Gastroesophageal sphincter (tissue), 4 donors: Measurements from ENCODE around the gene SLC35F4. TPM values are rescaled to one million over a fixed set of nuclear protein-coding genes. Genes with fewer than 3 reads are reported as not detected.
"Not testable (repeated sequence)": the region's sequence is repeated elsewhere in the genome, so short reads cannot be mapped to it uniquely, and the experiment has no call there.

ENCODE experiments used
- ATAC-seq: fragments of 150-250 bp; one replicate; pipeline ENCODE4 v1.9.1; 2016; ENCODE audit warnings: mild to moderate bottlenecking, moderate library complexity
- H3K27ac ChIP-seq, 4 donors: fragments of 200-600 bp; sonication (generic) in 3 of 4; 1 replicate in 3 of 4; 2 replicates in 1 of 4; pipeline ENCODE4 v1.5.1; 2016 to 2019
- H3K27me3 ChIP-seq: fragments of 200-600 bp; sonication (generic); one replicate; pipeline ENCODE4 v1.5.1; 2019
- H3K36me3 ChIP-seq, 2 donors: fragments of 200-600 bp; sonication (generic); one replicate each; pipeline ENCODE4 v1.5.1; 2019; ENCODE audit warnings: control low read depth in 1 of 2
- H3K4me1 ChIP-seq, 3 donors: fragments of 200-600 bp; sonication (generic); 1 replicate in 2 of 3; 2 replicates in 1 of 3; pipeline ENCODE4 v1.5.1; 2016 to 2019; ENCODE audit warnings: control low read depth in 2 of 3
- H3K4me3 ChIP-seq, 2 donors: fragments of 200-600 bp; sonication (generic); one replicate each; pipeline ENCODE4 v1.5.1; 2019; ENCODE audit warnings: mild to moderate bottlenecking in 1 of 2, moderate library complexity in 1 of 2
- H3K9me3 ChIP-seq, 3 donors: fragments of 200-600 bp; sonication (generic); one replicate each; pipeline ENCODE4 v1.5.1; 2017 to 2019; ENCODE audit warnings: control low read depth in 2 of 3
- CTCF ChIP-seq, 4 experiments: fragments of 200-600 bp in 2 of 4; fragments of 450-650 bp in 2 of 4; sonication (generic) in 1 of 4; IDR thresholded peaks; one replicate each; pipeline ENCODE4 v1.5.1; 2017 to 2019; ENCODE audit warnings: antibody characterized with exemption in 4 of 4, mild to moderate bottlenecking in 2 of 4, moderate library complexity in 2 of 4
- EP300 ChIP-seq: sonication (generic); formaldehyde crosslinking; IDR thresholded peaks from one replicate; pipeline ENCODE4 v1.6.1; 2017; ENCODE audit warnings: antibody characterized with exemption, mild to moderate bottlenecking
- POLR2A ChIP-seq, 2 donors: fragments of 450-650 bp; IDR thresholded peaks; one replicate each; pipeline ENCODE4 v1.6.1; 2017; ENCODE audit warnings: antibody characterized with exemption in 2 of 2, mild to moderate bottlenecking in 2 of 2, moderate library complexity in 1 of 2
- POLR2AphosphoS5 ChIP-seq: sonication (generic); formaldehyde crosslinking; IDR thresholded peaks from one replicate; pipeline ENCODE4 v1.6.1; 2017; ENCODE audit warnings: antibody characterized with exemption
- WGBS, 2 donors: methylation state at CpG; one replicate each; pipeline ENCODE4 v1.1.5; 2018; ENCODE audit warnings: low coverage in 1 of 2; 5-methylcytosine and 5-hydroxymethylcytosine counted together
- total RNA-seq, 4 donors: library from RNA; depleted of rRNA; stranded (reverse); fragments of >200 nt; gene quantifications; one replicate each; pipeline ENCODE4 v1.1.0, GENCODE V29; 2016

Gene SLC35F4
- total RNA-seq, 4 donors from 2014 or later: not detected

- WGBS, 2 donors: 73 to 79% methylated on average over 3 to 4 of the region's 5 CpGs
- Histone ChIP-seq H3K4me1 (peaks cover 0 to 20% (median 0%) of the 10 kb centered on the region in 3 donors), H3K36me3 (no peaks in the 10 kb centered on the region), H3K27ac (no peak overlapping the region), H3K9me3 (no peaks in the 10 kb centered on the region), H3K4me3 (no peak overlapping the region), H3K27me3 (no peaks in the 10 kb centered on the region)
- TF ChIP-seq CTCF (IDR thresholded peaks at IDR 0.05) (no peak), POLR2A (IDR thresholded peaks at IDR 0.05) (no peak), EP300 (no peak), POLR2AphosphoS5 (no peak)
- no peak for ATAC-seq
Observed at GRCh38 chr14:57729208-57730187, 136.4 kb downstream of the SLC35F4 start.

GRCh38 chr14:57725399-57726077 is 140.4 kb downstream of the SLC35F4 start:
- Histone ChIP-seq H3K27ac (no peak overlapping the region), H3K4me3 (no peak overlapping the region), H3K27me3 (no peaks in the 10 kb centered on the region), H3K4me1 (no peaks in the 10 kb centered on the region), H3K9me3 (no peaks in the 10 kb centered on the region), H3K36me3 (no peaks in the 10 kb centered on the region)
- no peak for ATAC-seq
- TF ChIP-seq POLR2A (IDR thresholded peaks at IDR 0.05) (no peak), POLR2AphosphoS5 (no peak), EP300 (no peak), CTCF (IDR thresholded peaks at IDR 0.05) (no peak)
- 50 to 71% methylated on average over 1 to 2 of the region's 2 CpGs for WGBS, 2 donors

GRCh38 chr14:57722141-57722540 is 143.8 kb downstream of the SLC35F4 start:
- not testable (repeated sequence) for H3K9me3 ChIP-seq, H3K27me3 ChIP-seq, ATAC-seq, H3K27ac ChIP-seq, H3K36me3 ChIP-seq, H3K4me1 ChIP-seq, H3K4me3 ChIP-seq

- Histone ChIP-seq H3K27ac (no peak overlapping the region), H3K9me3 (peaks cover 0 to 18% (median 0%) of the 10 kb centered on the region in 3 donors), H3K4me1 (no peaks in the 10 kb centered on the region), H3K27me3 (no peaks in the 10 kb centered on the region), H3K36me3 (no peaks in the 10 kb centered on the region), H3K4me3 (no peak overlapping the region)
- WGBS, 2 donors: 4 to 28% methylated on average over 2 to 3 of the region's 3 CpGs
- ATAC-seq: no peak
- TF ChIP-seq POLR2A (IDR thresholded peaks at IDR 0.05): no peak
Observed at GRCh38 chr14:57714487-57714931, 151.4 kb downstream of the SLC35F4 start.

GRCh38 chr14:57712698-57713097 is 153.2 kb downstream of the SLC35F4 start:
- no peaks in the 10 kb centered on the region for H3K4me1 ChIP-seq
- TF ChIP-seq EP300: no peak
- TF ChIP-seq POLR2A (IDR thresholded peaks at IDR 0.05): no peak
- no peak for TF ChIP-seq CTCF (IDR thresholded peaks at IDR 0.05)
- no peak for TF ChIP-seq POLR2AphosphoS5
- no peak overlapping the region for H3K4me3 ChIP-seq
- no peaks in the 10 kb centered on the region for H3K36me3 ChIP-seq
- peaks cover 0 to 12% (median 0%) of the 10 kb centered on the region in 3 donors for H3K9me3 ChIP-seq
- no peak for ATAC-seq
- H3K27me3 ChIP-seq: no peaks in the 10 kb centered on the region
- H3K27ac ChIP-seq: no peak overlapping the region
- WGBS, 2 donors: 57 to 71% methylated on average over 3 of the region's 3 CpGs
